HUES6 (cell line): ENCODE data around the gene ASB1.

Source experiments
- H3K27ac ChIP-seq: 2 replicates; pipeline ENCODE4 v1.7.0; 2013; ENCODE audit warnings: low read depth, mild to moderate bottlenecking, low read length, inconsistent platforms
- H3K27me3 ChIP-seq: 2 replicates; pipeline ENCODE4 v1.6.1; 2013; ENCODE audit warnings: low read length; ENCODE audit not compliant: control insufficient read depth, insufficient read depth
- H3K36me3 ChIP-seq: 2 replicates; pipeline ENCODE4 v1.6.1; 2013; ENCODE audit warnings: low read length; ENCODE audit not compliant: control insufficient read depth, insufficient read depth
- H3K4me1 ChIP-seq: 2 replicates; pipeline ENCODE4 v1.6.1; 2013; ENCODE audit warnings: low read length; ENCODE audit not compliant: control insufficient read depth, insufficient read depth
- H3K4me3 ChIP-seq: 2 replicates; pipeline ENCODE4 v1.5.1; 2013; ENCODE audit warnings: low read depth, low read length
- H3K9ac ChIP-seq: one replicate; pipeline ENCODE4 v1.6.1; 2013; ENCODE audit warnings: mild to moderate bottlenecking, low read length
- H3K9me3 ChIP-seq: 2 replicates; pipeline ENCODE4 v1.6.1; 2013; ENCODE audit warnings: low read depth, low read length; ENCODE audit not compliant: control insufficient read depth, insufficient read depth

The ASB1 gene

GRCh38 chr2:238448031-238448955 lies 21.6 kb downstream of the ASB1 start:
- H3K9me3 ChIP-seq = no peaks in the 10 kb centered on the region
- H3K27ac ChIP-seq = no peak overlapping the region
- no peaks in the 10 kb centered on the region for H3K27me3 ChIP-seq
- no peaks in the 10 kb centered on the region for H3K4me1 ChIP-seq
- H3K4me3 ChIP-seq = no peak overlapping the region
- peaks cover 91% of the 10 kb centered on the region for H3K36me3 ChIP-seq
- no peak overlapping the region for H3K9ac ChIP-seq

- Histone ChIP-seq H3K27me3 (no peaks in the 10 kb centered on the region), H3K9ac (no peak overlapping the region), H3K27ac (no peak overlapping the region), H3K4me3 (no peak overlapping the region), H3K36me3 (peaks cover 83% of the 10 kb centered on the region), H3K9me3 (no peaks in the 10 kb centered on the region), H3K4me1 (no peaks in the 10 kb centered on the region)
These were observed 22.5 kb downstream of the ASB1 start for GRCh38 chr2:238449241-238449640.

GRCh38 chr2:238449909-238450417 lies 23.2 kb downstream of the ASB1 start:
- Histone ChIP-seq H3K4me1 (no peaks in the 10 kb centered on the region), H3K27ac (no peak overlapping the region), H3K9me3 (no peaks in the 10 kb centered on the region), H3K4me3 (no peak overlapping the region), H3K9ac (no peak overlapping the region), H3K27me3 (no peaks in the 10 kb centered on the region), H3K36me3 (peaks cover 75% of the 10 kb centered on the region)

GRCh38 chr2:238450440-238450861 lies 23.7 kb downstream of the ASB1 start:
- Histone ChIP-seq H3K9me3 (no peaks in the 10 kb centered on the region), H3K4me3 (no peak overlapping the region), H3K36me3 (peaks cover 70% of the 10 kb centered on the region), H3K27me3 (no peaks in the 10 kb centered on the region), H3K4me1 (no peaks in the 10 kb centered on the region), H3K27ac (no peak overlapping the region), H3K9ac (no peak overlapping the region)

- Histone ChIP-seq H3K27ac (no peak overlapping the region), H3K4me3 (no peak overlapping the region), H3K36me3 (peaks cover 37% of the 10 kb centered on the region), H3K9ac (no peak overlapping the region), H3K27me3 (no peaks in the 10 kb centered on the region), H3K4me1 (no peaks in the 10 kb centered on the region), H3K9me3 (no peaks in the 10 kb centered on the region)
These were observed 27.1 kb downstream of the ASB1 start for GRCh38 chr2:238453842-238454241.

- Histone ChIP-seq H3K27ac (no peak overlapping the region), H3K27me3 (no peaks in the 10 kb centered on the region), H3K4me1 (no peaks in the 10 kb centered on the region), H3K9ac (no peak overlapping the region), H3K4me3 (no peak overlapping the region), H3K9me3 (no peaks in the 10 kb centered on the region), H3K36me3 (peaks cover 12% of the 10 kb centered on the region)
These were observed 29.7 kb downstream of the ASB1 start for GRCh38 chr2:238456449-238456848.

- no peak overlapping the region for H3K27ac ChIP-seq
- H3K9me3 ChIP-seq = no peaks in the 10 kb centered on the region
- H3K4me3 ChIP-seq = no peak overlapping the region
- H3K36me3 ChIP-seq = peaks cover 5% of the 10 kb centered on the region
- H3K9ac ChIP-seq = no peak overlapping the region
- H3K27me3 ChIP-seq = no peaks in the 10 kb centered on the region
- no peaks in the 10 kb centered on the region for H3K4me1 ChIP-seq
These were observed 30.5 kb downstream of the ASB1 start for GRCh38 chr2:238456970-238457926.

- Histone ChIP-seq H3K9me3 (no peaks in the 10 kb centered on the region), H3K27me3 (no peaks in the 10 kb centered on the region), H3K27ac (no peak overlapping the region), H3K4me3 (no peak overlapping the region), H3K4me1 (no peaks in the 10 kb centered on the region), H3K9ac (no peak overlapping the region), H3K36me3 (peaks cover under 1% of the 10 kb centered on the region; the same call in 1 of the 2 replicates)
These were observed 31.2 kb downstream of the ASB1 start for GRCh38 chr2:238457927-238458324.

- Histone ChIP-seq H3K4me1 (no peaks in the 10 kb centered on the region), H3K27me3 (no peaks in the 10 kb centered on the region), H3K36me3 (no peaks in the 10 kb centered on the region), H3K27ac (no peak overlapping the region), H3K9me3 (no peaks in the 10 kb centered on the region), H3K9ac (no peak overlapping the region), H3K4me3 (no peak overlapping the region)
These were observed 31.9 kb downstream of the ASB1 start for GRCh38 chr2:238458651-238459050.

GRCh38 chr2:238459081-238459629 lies 32.4 kb downstream of the ASB1 start:
- Histone ChIP-seq H3K9me3 (no peaks in the 10 kb centered on the region), H3K27ac (no peak overlapping the region), H3K36me3 (no peaks in the 10 kb centered on the region), H3K4me1 (no peaks in the 10 kb centered on the region), H3K27me3 (no peaks in the 10 kb centered on the region), H3K9ac (no peak overlapping the region), H3K4me3 (no peak overlapping the region)
